ENCODE results near the gene YWHAH.

DNA sequence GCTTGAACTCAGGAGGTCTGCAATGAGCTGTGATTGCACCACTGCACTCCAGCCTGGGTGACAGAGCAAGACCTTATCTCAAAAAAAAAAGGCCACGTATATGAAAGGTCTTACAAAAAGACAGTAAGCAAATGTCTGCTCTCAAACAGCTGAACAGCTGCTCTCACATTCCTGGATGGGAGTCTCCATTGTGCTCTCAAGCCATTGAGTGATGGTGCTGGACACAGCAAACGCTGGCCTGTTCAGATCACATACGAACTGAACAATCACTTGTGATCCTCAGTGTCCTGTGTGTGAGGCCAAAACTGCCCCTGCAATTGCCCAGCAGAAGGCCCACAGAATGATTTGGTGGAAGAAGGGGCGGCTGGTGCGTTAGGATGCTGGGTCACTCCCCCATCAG, 34.4 kb upstream of the YWHAH start:
- TF ChIP-seq, protein P1, sequence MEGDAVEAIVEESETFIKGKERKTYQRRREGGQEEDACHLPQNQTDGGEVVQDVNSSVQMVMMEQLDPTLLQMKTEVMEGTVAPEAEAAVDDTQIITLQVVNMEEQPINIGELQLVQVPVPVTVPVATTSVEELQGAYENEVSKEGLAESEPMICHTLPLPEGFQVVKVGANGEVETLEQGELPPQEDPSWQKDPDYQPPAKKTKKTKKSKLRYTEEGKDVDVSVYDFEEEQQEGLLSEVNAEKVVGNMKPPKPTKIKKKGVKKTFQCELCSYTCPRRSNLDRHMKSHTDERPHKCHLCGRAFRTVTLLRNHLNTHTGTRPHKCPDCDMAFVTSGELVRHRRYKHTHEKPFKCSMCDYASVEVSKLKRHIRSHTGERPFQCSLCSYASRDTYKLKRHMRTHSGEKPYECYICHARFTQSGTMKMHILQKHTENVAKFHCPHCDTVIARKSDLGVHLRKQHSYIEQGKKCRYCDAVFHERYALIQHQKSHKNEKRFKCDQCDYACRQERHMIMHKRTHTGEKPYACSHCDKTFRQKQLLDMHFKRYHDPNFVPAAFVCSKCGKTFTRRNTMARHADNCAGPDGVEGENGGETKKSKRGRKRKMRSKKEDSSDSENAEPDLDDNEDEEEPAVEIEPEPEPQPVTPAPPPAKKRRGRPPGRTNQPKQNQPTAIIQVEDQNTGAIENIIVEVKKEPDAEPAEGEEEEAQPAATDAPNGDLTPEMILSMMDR (IDR thresholded peaks at IDR 0.05) = no peak
- TF ChIP-seq POLR2A (IDR thresholded peaks at IDR 0.05) = no peak

All from thyroid gland (tissue), 4 donors.